GM10266 (cell line): ENCODE measurements around the gene CCDC185.

Experiments
- DNase-seq: peaks from one replicate; pipeline ENCODE4 v3.0.0; 2012; ENCODE audit errors: extremely low spot score
- TF ChIP-seq, protein P1 (sequence below): IDR thresholded peaks from 2 replicates; pipeline ENCODE4 v1.5.1; 2012; ENCODE audit warnings: mild to moderate bottlenecking, low read depth; ENCODE audit not compliant: control insufficient read depth, insufficient read depth; ENCODE audit errors: missing control alignments

Gene CCDC185

DNA sequence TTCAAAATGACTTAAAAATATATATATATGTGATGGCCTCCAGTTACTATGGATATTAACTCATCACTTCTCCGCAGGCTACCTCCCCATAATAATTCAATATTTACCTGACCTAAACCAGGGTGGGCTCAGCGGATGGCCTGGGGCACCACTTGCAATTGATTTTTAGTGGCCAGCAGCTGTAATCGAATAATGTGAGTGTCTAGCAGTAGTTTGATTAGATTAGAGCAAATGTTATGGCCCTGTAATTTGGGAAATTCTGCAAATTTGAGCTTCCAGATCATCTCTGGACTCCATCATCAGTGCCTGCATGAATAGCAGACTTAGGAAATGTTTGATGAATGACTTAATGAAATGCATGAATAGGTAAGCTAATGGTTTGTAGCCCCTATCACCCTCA, 44.0 kb upstream of the CCDC185 start:
- TF ChIP-seq, protein P1, sequence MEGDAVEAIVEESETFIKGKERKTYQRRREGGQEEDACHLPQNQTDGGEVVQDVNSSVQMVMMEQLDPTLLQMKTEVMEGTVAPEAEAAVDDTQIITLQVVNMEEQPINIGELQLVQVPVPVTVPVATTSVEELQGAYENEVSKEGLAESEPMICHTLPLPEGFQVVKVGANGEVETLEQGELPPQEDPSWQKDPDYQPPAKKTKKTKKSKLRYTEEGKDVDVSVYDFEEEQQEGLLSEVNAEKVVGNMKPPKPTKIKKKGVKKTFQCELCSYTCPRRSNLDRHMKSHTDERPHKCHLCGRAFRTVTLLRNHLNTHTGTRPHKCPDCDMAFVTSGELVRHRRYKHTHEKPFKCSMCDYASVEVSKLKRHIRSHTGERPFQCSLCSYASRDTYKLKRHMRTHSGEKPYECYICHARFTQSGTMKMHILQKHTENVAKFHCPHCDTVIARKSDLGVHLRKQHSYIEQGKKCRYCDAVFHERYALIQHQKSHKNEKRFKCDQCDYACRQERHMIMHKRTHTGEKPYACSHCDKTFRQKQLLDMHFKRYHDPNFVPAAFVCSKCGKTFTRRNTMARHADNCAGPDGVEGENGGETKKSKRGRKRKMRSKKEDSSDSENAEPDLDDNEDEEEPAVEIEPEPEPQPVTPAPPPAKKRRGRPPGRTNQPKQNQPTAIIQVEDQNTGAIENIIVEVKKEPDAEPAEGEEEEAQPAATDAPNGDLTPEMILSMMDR, result no peak
- DNase-seq, result no peak

DNA sequence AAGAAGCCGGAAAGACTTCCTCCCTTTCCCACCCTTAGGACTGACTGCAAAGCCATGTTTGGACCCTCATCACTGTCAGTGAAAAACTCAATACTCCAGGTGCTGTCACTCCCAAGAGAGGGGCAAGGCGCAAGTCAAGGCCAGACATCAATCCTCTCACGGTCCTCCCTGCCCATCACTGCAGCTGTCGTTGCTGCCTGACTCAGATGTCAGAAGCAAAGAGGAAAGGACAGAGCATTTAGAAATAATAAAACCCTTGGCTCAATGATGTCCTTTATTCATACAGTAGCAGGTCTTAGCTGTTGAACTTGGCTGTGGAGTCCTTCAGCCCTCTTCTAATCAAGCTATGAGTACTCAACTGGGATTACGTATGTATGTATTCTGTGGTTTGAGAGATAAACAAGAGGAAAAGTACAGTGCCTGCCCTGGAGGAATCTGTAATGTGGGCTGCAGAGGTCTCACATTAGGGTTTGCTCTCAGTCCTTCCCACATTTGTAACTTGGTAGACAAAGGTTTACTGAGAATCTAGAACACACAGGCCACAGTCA, 42.8 kb upstream of the CCDC185 start:
- DNase-seq, result no peak
- TF ChIP-seq, protein P1, result no peak

DNA sequence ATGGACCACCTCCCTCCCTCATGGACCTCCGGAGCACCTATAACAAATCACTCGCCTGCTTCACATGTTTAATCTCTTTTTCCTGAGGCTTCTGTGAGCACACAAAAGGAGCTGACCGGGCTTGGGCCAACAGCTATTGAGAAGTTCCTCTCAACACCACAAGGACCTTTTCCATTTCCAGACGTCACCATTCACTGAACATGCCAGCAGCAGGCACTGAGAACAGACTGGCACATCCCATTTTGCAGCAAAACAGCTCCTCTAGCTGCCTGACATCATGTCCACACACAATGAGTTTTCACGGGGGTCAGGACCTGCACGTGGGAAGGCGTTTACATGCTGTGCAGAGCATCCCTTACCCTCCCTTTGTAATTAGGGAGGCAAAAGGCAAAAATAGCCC, 40.3 kb upstream of the CCDC185 start:
- TF ChIP-seq, protein P1, result no peak
- DNase-seq, result no peak

DNA sequence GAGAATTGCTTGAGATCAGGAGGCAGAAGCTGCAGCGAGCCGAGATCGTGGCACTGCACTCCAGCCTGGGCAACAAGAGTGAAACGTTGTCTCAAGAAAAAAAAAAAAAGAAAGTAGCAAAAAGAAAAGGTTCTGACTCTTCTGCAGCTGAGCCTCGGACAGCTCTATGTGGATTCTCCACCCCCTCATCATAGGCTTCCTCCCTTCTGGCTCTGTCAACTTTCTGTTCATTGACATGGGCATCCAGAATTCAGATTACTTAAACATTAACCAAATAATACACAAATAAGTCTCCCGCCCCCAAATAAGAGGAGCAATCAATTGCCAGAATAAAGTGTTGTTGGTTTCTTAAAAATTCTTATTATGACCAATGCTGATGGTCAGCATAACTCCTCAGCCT, 39.3 kb upstream of the CCDC185 start:
- DNase-seq, result no peak
- TF ChIP-seq, protein P1, result no peak

DNA sequence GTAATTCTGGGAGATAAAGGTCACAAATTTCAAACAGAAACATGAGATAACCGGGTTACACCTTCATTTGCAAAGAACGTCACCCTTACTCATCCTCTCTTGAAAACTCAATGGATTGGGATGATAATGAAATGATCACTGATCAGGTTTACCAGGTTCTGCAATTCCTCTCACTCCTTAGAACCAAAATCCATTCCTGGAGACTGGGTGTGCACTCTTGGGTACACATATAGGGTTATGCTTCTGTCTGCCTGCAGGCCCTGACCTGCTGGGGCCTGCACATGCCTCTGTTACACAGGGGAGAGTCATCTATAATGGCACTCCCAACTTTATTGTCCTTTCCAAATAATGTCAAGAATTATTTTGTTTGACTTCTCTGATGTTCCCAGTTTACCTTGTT, 37.5 kb upstream of the CCDC185 start:
- no peak for DNase-seq
- TF ChIP-seq, protein P1, result no peak

DNA sequence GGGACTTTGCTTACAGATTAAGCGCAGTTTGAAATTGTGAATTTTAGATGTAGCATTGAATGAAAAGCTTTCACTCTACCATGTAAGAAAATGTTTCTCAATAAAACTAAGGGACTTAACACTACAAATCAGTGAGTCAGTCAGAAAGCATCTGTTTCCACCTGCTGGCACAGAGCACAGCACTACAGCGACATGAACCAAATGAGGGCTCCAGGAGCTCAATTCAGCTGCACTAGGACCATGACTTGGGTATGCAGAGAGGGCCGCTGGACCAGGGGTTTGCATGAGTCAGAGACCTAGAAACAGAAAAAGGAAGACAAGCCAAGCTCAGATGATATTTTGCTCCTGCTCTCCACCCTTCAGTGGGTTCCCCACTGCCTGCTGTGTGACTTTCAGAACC, 34.4 kb upstream of the CCDC185 start:
- TF ChIP-seq, protein P1, result no peak
- no peak for DNase-seq

DNA sequence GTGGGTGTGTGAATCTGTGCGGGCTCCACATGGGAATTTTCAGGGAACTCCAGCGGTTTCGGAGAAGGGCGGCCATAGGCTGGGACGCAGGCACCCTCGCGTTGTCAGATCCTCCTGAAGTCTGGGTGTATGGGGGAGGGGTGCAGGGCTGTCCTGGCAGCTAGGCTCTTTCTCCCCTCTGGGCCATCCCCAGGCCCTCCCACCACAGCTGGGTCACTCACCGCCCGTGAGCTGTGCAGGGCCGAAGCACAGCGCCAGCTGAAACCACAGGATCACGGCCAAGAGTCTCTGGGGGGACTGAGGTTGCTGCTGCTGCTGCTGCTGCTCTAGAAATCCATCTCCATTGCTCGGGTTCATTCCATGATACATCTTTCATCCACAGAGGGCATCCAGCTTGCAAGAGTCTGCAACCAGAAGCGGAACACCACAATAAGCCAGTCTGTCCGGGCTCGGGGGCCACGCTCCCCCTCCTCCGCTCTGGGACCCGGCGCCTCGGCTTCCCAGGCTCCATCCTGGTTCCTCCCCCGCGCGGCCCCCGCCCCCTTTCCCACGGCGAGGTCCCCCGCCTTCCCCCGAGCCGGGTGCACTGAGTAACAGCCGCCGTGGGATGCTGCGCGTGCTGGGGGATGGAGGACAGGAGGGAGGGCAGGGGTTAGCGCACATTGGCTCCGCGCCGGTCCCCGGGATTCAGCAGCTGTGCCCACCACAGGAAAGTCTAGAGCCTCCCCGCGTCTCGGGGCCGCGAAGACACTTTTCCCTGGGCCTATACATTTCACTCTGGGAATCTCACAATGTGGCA, 30.0 kb upstream of the CCDC185 start:
- TF ChIP-seq, protein P1, result no peak
- DNase-seq, result peak; percentile 19
